Measurements from ENCODE around the gene C17orf107.
"Not testable (repeated sequence)": the region's sequence is repeated elsewhere in the genome, so short reads cannot be mapped to it uniquely, and the experiment has no call there.

Gene C17orf107

GRCh38 chr17:4899341-4900230 lies at the start of gene C17orf107:
Gene C17orf107 (plus strand): TSS chr17:4899536. CDS start chr17:4899763, 227 bp downstream.
- DNase-seq (ENCODE audit: low spot score), result peak; percentile 88

GRCh38 chr17:4850246-4850645 lies 49.1 kb upstream of the C17orf107 start:
- no peak for DNase-seq (ENCODE audit: low spot score)

- no peak for DNase-seq (ENCODE audit: low spot score)
These were observed 48.3 kb upstream of the C17orf107 start for GRCh38 chr17:4851084-4851483.

- no peak for DNase-seq (ENCODE audit: low spot score)
These were observed 46.6 kb upstream of the C17orf107 start for GRCh38 chr17:4852567-4853207.

- no peak for DNase-seq (ENCODE audit: low spot score)
These were observed 46.1 kb upstream of the C17orf107 start for GRCh38 chr17:4853208-4853671.

- no peak for DNase-seq (ENCODE audit: low spot score)
These were observed 45.1 kb upstream of the C17orf107 start for GRCh38 chr17:4854111-4854681.

- DNase-seq (ENCODE audit: low spot score), result no peak
These were observed 42.9 kb upstream of the C17orf107 start for GRCh38 chr17:4856271-4856936.

- DNase-seq (ENCODE audit: low spot score), result no peak
These were observed 42.4 kb upstream of the C17orf107 start for GRCh38 chr17:4856937-4857314.

GRCh38 chr17:4857347-4857746 lies 42.0 kb upstream of the C17orf107 start:
- DNase-seq (ENCODE audit: low spot score), result not testable (repeated sequence)

GRCh38 chr17:4858068-4858881 lies 41.1 kb upstream of the C17orf107 start:
- DNase-seq (ENCODE audit: low spot score), result no peak

- DNase-seq (ENCODE audit: low spot score), result no peak
These were observed 40.5 kb upstream of the C17orf107 start for GRCh38 chr17:4858882-4859260.

GRCh38 chr17:4859816-4860625 lies 39.3 kb upstream of the C17orf107 start:
- DNase-seq (ENCODE audit: low spot score), result no peak

GRCh38 chr17:4860651-4861050 lies 38.7 kb upstream of the C17orf107 start:
- no peak for DNase-seq (ENCODE audit: low spot score)

- DNase-seq (ENCODE audit: low spot score), result no peak
These were observed 38.3 kb upstream of the C17orf107 start for GRCh38 chr17:4861052-4861451.

GRCh38 chr17:4862720-4863119 lies 36.6 kb upstream of the C17orf107 start:
- DNase-seq (ENCODE audit: low spot score), result no peak

GRCh38 chr17:4863321-4863720 lies 36.0 kb upstream of the C17orf107 start:
- no peak for DNase-seq (ENCODE audit: low spot score)

GRCh38 chr17:4867535-4867934 lies 31.8 kb upstream of the C17orf107 start:
- not testable (repeated sequence) for DNase-seq (ENCODE audit: low spot score)

GRCh38 chr17:4869058-4869998 lies 30.0 kb upstream of the C17orf107 start:
- not testable (repeated sequence) for DNase-seq (ENCODE audit: low spot score)

GRCh38 chr17:4870855-4871254 lies 28.5 kb upstream of the C17orf107 start:
- no peak for DNase-seq (ENCODE audit: low spot score)

Data from left forelimb (tissue), 1 donor.